Stomach (tissue), 4 donors: ENCODE results near the gene ZC3H14.

ENCODE experiments used
- CTCF ChIP-seq, 7 experiments: fragments of 450-650 bp in 4 of 7; fragments of 200-600 bp in 3 of 7; sonication (generic) in 3 of 7; IDR thresholded peaks; one replicate each; pipeline ENCODE4 v1.5.1; 2016 to 2019; ENCODE audit warnings: antibody characterized with exemption in 7 of 7, control low read depth in 2 of 7, mild to moderate bottlenecking in 1 of 7
- EP300 ChIP-seq: sonication (generic); formaldehyde crosslinking; IDR thresholded peaks from one replicate; pipeline ENCODE4 v1.6.1; 2017; ENCODE audit warnings: antibody characterized with exemption
- POLR2A ChIP-seq, 4 donors: fragments of 450-650 bp; IDR thresholded peaks; one replicate each; pipeline ENCODE4 v1.6.1; 2016; ENCODE audit warnings: antibody characterized with exemption in 4 of 4, control low read depth in 2 of 4, mild to moderate bottlenecking in 1 of 4, moderate library complexity in 1 of 4
- POLR2AphosphoS5 ChIP-seq, 3 donors: sonication (generic); formaldehyde crosslinking; IDR thresholded peaks; one replicate each; pipeline ENCODE4 v1.6.1; 2016; ENCODE audit warnings: antibody characterized with exemption in 3 of 3

- TF ChIP-seq CTCF (IDR thresholded peaks at IDR 0.05) (no peak), POLR2A (IDR thresholded peaks at IDR 0.05) (no peak), POLR2AphosphoS5 (IDR thresholded peaks at IDR 0.05) (no peak), EP300 (no peak)
Measured at GRCh38 chr14:88632512-88632911, 69.7 kb downstream of the ZC3H14 start.
